ENCODE data around the gene LENEP.

DNA sequence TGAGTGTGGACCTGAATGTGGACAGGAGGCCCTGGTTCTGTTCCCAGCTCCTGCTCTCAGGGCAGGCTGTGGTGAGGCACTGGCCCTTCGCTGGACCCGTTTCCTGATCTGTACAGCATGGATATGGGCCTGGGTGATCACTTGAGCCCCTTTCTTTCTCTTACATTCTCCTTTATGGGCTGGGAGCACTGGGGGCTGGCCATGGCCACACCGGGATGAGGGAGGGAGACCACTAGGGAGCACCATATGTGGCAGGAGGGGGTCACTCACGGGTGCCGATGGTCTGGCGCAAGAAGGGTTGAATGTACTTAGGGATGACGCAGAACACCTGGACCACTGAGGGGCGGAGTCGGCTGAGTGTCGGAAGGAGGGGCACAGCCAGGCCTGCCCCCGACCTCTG is 37.5 kb downstream of the LENEP start:
- TF ChIP-seq POLR2AphosphoS5 (IDR thresholded peaks at IDR 0.05) (no peak), POLR2A (IDR thresholded peaks at IDR 0.05) (no peak)
- TF ChIP-seq, protein P1, sequence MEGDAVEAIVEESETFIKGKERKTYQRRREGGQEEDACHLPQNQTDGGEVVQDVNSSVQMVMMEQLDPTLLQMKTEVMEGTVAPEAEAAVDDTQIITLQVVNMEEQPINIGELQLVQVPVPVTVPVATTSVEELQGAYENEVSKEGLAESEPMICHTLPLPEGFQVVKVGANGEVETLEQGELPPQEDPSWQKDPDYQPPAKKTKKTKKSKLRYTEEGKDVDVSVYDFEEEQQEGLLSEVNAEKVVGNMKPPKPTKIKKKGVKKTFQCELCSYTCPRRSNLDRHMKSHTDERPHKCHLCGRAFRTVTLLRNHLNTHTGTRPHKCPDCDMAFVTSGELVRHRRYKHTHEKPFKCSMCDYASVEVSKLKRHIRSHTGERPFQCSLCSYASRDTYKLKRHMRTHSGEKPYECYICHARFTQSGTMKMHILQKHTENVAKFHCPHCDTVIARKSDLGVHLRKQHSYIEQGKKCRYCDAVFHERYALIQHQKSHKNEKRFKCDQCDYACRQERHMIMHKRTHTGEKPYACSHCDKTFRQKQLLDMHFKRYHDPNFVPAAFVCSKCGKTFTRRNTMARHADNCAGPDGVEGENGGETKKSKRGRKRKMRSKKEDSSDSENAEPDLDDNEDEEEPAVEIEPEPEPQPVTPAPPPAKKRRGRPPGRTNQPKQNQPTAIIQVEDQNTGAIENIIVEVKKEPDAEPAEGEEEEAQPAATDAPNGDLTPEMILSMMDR (IDR thresholded peaks at IDR 0.05): no peak
